Activated naive CD4-positive, alpha-beta T cell treated with anti-CD3 and anti-CD28 coated beads, Interleukin-2, amount 50 U/mL, for 72 hours (primary cell): Measurements from ENCODE around the gene OBSCN. TPM values are rescaled to one million over a fixed set of nuclear protein-coding genes. Genes with fewer than 3 reads are reported as not detected.
A peak's percentile ranks its signal among the peaks of the same experiment; 100 is the strongest.

ENCODE experiments used
- ATAC-seq, 2 donors: fragments of 150-1000 bp; cut with Tn5 transposase; 2 replicates each; pipeline ENCODE4 v1.10.0; 2021; ENCODE audit warnings: mild to moderate bottlenecking in 2 of 2, moderate library complexity in 2 of 2
- DNase-seq, 2 donors: peaks; one replicate each; pipeline ENCODE4 v3.0.0; 2021 to 2022; ENCODE audit warnings: low spot score in 2 of 2
- H3K27ac Mint-ChIP-seq, 2 donors: one replicate each; pipeline ENCODE4 v1.8.0; 2022; ENCODE audit warnings: mild to moderate bottlenecking in 2 of 2, mixed read lengths in 2 of 2
- H3K36me3 Mint-ChIP-seq, 2 donors: one replicate each; pipeline ENCODE4 v1.8.0; 2022; ENCODE audit warnings: mixed read lengths in 2 of 2
- H3K9me3 Mint-ChIP-seq, 2 donors: one replicate each; pipeline ENCODE4 v1.8.0; 2022; ENCODE audit warnings: mixed read lengths in 2 of 2
- total RNA-seq, 2 donors: library from RNA; stranded (reverse); gene quantifications; one replicate each; pipeline ENCODE4 v1.2.3, GENCODE V29; 2022

Gene OBSCN
- total RNA-seq, 2 donors from 2014 or later: 20.8 to 37.5 TPM

DNA sequence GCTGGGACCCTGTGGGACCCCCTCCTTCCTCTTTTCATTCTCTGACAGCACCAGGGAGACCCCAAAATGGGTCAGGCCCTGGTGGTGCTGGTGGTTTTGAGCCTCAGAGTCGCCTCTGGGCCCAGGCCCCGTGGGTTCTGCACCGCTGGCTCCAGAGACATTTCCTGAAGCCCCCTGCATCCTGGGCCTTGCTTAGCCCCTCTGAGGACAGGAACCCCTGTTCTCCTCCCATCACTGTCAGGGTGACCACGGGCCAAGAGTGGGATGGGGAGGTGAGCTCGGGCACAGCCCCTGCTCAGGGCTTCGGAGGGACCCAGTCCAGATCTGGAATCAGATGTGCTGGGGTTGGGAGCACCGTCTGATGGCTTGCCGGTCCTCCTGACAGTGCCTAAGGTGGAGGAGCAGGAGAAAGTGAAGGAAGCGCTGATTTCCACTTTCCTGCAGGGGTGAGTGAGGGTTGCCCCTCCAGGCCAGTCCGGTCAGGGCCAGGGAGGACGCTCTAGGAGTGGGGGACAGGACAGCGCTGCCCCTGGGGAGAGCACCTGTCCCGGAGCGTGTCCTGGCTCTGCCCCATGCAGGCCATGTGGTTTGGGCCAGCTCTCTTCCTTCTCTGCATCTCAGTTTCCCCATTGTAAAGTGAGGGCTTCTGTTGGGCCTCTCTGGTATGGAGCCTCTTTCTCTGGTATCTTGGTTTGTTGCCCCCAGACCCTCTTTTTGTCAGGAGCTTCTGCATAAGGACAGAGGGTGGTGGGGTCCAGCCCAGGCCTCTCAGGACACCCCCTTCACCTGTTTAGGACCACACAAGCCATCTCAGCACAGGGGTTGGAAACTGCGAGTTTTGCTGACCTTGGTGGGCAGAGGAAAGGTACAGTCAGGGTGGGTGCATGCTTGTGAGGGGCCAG lies 127.8 kb downstream of the OBSCN start:
- H3K9me3 Mint-ChIP-seq: no peaks in the 10 kb centered on the region
- peak overlapping the region in 1 of 2 donors; percentile 36 for H3K27ac Mint-ChIP-seq
- DNase-seq (peak in 1 of 2 donors; percentile 43), ATAC-seq (no peak)
- no peaks in the 10 kb centered on the region for H3K36me3 Mint-ChIP-seq

GRCh38 chr1:228336308-228337030 lies 128.6 kb downstream of the OBSCN start:
- Mint-ChIP-seq H3K9me3 (no peaks in the 10 kb centered on the region), H3K36me3 (no peaks in the 10 kb centered on the region), H3K27ac (no peak overlapping the region)
- peak in 1 of 2 donors; percentile 41 for DNase-seq
- no peak for ATAC-seq

DNA sequence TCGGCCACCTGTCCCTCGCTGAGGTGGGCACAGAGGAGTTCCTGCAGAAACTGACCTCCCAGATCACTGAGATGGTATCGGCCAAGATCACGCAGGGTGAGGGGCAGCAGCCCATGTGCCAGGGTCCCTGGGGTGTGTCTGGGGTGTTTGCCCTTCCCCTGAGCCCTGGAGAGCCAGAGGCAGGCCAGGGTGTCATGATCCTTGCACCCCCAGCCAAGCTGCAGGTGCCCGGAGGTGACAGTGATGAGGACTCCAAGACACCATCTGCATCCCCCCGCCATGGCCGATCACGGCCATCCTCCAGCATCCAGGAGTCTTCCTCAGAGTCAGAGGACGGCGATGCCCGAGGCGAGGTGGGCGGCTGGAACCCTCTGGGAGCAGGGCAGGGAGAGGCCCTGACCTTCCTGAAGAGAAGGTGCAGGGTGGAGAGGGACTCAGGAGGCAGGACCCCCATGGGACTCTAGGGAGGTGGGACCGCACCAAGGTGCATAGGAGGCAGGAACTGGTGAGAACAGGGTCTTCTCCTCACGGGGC lies 129.3 kb downstream of the OBSCN start:
- peak in 1 of 2 donors; percentile 33 for DNase-seq
- Mint-ChIP-seq H3K27ac (no peak overlapping the region), H3K9me3 (no peaks in the 10 kb centered on the region)

DNA sequence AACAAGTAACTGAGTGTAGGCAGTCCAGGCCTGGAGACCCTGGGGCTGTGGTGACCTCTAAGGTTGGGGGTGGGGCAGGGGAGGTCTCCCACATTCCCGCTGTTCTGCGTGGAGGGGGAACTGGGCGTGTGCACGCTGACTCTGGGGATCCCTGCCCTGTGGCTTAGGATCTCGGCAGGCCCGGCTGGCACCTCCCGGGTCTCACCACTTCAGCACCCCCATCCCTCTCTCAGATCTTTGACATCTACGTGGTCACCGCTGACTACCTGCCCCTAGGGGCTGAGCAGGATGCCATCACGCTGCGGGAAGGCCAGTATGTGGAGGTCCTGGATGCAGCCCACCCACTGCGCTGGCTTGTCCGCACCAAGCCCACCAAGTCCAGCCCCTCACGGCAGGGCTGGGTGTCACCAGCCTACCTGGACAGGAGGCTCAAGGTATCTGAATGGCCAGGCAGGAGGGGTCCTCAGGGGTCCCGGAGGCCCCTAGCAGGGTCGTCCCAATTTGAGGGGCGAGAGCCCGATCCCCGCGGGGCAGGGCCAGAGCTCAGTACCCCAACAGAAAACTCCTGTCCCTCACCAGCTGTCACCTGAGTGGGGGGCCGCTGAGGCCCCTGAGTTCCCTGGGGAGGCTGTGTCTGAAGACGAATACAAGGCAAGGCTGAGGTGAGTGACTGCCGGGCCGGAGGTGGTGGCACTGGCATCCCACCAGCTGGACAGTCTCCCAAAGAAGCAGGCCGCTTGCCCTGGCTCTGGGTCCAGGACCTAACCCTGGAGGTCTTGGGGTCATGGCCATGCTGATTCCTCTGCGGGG lies 130.1 kb downstream of the OBSCN start:
- H3K36me3 Mint-ChIP-seq: no peaks in the 10 kb centered on the region
- H3K9me3 Mint-ChIP-seq: no peaks in the 10 kb centered on the region
- peak overlapping the region in 1 of 2 donors; percentile 79 for H3K27ac Mint-ChIP-seq
- DNase-seq (peak in 1 of 2 donors; percentile 40), ATAC-seq (no peak)

More for the DNA sequence above, 129.3 kb downstream of the OBSCN start:
- H3K36me3 Mint-ChIP-seq: no peaks in the 10 kb centered on the region
- no peak for ATAC-seq

- DNase-seq (peak in 1 of 2 donors; percentile 52), ATAC-seq (no peak)
- H3K36me3 Mint-ChIP-seq: peaks cover 0 to 3% of the 10 kb centered on the region in 2 donors
- peaks cover 1 to 2% of the 10 kb centered on the region in 2 donors for H3K9me3 Mint-ChIP-seq
- H3K27ac Mint-ChIP-seq: no peak overlapping the region
Observed at GRCh38 chr1:228338521-228339051, 130.7 kb downstream of the OBSCN start.

DNA sequence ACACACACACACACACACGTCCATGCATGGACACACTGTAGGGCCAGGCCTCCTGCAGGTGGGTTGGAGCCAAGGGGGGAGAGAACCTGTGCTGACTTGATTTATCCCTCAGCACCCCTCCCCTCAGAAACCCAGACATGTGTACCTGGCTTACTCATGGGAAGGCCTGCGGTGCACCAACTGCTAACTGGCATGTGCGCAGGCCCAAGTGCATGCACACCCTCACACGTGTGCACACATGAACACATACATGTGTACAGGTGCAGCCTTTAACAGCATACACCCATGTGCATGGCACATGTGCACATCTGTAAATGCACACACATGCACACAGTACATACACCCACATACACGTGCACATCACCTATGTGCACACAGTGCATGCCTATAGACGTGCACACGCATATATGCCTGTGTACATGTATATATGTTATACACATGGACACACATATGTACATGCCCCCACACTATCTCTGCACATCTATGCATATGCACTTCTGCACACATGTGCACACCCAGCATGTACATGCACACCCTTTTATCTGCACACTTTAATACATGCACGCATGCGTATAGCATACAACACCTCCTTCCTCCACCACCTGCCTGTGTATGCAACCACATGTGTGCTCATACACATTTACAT lies 131.3 kb downstream of the OBSCN start:
- ATAC-seq: no peak
- DNase-seq: no peak
- Mint-ChIP-seq H3K36me3 (peaks cover 0 to 6% of the 10 kb centered on the region in 2 donors), H3K27ac (no peak overlapping the region), H3K9me3 (peaks cover 4 to 8% of the 10 kb centered on the region in 2 donors)

- H3K9me3 Mint-ChIP-seq: peaks cover 4 to 8% of the 10 kb centered on the region in 2 donors
- DNase-seq (peak in 1 of 2 donors; percentile 50), ATAC-seq (no peak)
- no peak overlapping the region for H3K27ac Mint-ChIP-seq
- H3K36me3 Mint-ChIP-seq: peaks cover 0 to 6% of the 10 kb centered on the region in 2 donors
Observed at GRCh38 chr1:228339766-228340685, 132.2 kb downstream of the OBSCN start.

DNA sequence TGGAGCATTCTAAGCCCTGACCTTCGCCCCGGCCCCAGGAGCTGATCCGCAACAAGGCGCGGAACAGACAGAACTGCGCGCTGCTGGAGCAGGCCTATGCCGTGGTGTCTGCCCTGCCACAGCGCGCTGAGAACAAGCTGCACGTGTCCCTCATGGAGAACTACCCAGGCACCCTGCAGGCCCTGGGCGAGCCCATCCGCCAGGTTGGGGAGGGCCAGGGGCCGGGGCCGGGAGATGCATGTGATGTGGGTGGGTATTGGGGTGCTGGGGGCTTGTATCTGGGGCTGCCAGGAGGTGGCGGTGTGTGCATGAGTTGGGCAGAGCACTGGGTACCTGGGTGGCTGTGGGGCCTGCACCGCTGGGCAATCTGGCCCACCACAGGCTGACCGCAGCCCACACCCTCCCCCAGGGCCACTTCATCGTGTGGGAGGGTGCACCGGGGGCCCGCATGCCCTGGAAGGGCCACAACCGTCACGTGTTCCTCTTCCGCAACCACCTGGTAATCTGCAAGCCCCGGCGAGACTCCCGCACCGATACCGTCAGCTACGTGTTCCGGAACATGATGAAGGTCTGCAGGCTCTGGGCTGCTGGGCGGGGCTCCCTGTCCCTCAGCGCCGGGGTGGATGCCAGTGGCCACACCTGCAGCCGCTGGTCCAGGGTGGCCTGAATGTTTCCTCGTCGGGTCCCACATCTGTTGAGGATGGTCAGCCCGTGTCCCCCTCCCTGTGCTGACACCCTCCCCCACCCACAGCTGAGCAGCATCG lies 133.0 kb downstream of the OBSCN start:
- H3K27ac Mint-ChIP-seq: no peak overlapping the region
- ATAC-seq: peak in 1 of 2 donors; percentile 7

GRCh38 chr1:228341450-228341813 lies 133.6 kb downstream of the OBSCN start:
- no peak overlapping the region for H3K27ac Mint-ChIP-seq
- H3K36me3 Mint-ChIP-seq: peaks cover 0 to 6% of the 10 kb centered on the region in 2 donors
- DNase-seq: no peak
- no peak for ATAC-seq
- peaks cover 4 to 8% of the 10 kb centered on the region in 2 donors for H3K9me3 Mint-ChIP-seq

More for the DNA sequence above, 133.0 kb downstream of the OBSCN start:
- Mint-ChIP-seq H3K9me3 (peaks cover 4 to 8% of the 10 kb centered on the region in 2 donors), H3K36me3 (peaks cover 0 to 6% of the 10 kb centered on the region in 2 donors)
- DNase-seq: peak in 1 of 2 donors; percentile 49

- DNase-seq (peak in 1 of 2 donors; percentile 42), ATAC-seq (no peak)
- Mint-ChIP-seq H3K27ac (no peak overlapping the region), H3K36me3 (peaks cover 0 to 6% of the 10 kb centered on the region in 2 donors), H3K9me3 (peaks cover 4 to 8% of the 10 kb centered on the region in 2 donors)
Observed at GRCh38 chr1:228341814-228342626, 134.2 kb downstream of the OBSCN start.

DNA sequence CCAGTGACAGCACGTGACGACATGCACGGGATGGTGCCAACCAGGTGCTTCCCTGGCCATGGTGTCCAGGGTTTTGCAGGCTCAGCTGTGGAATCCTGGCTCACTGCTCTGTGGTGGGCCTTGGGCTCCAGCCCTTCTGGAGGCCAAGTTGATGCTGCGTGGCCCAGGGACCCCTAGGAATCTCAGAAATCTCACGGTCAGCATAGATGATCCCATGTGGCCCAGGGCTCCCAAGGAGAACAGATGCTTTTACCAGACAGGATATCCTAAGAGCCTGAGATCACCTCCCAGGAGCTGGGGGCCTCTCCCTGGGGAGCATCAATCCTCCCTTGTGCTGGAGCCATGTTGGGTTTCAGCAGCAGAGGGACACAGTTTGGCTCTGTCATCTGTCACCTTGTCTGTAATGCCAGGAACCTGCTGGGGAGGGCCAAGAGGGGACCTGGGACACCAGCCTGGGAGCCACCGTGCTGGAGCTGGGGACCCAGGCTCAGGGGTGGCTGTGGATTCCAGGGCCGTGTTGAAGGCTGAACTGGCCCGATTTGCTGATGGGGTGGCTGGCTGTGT lies 134.9 kb downstream of the OBSCN start:
- peaks cover 4 to 8% of the 10 kb centered on the region in 2 donors for H3K9me3 Mint-ChIP-seq
- H3K27ac Mint-ChIP-seq: no peak overlapping the region
- ATAC-seq: no peak
- peaks cover 0 to 6% of the 10 kb centered on the region in 2 donors for H3K36me3 Mint-ChIP-seq
- DNase-seq: no peak

GRCh38 chr1:228343191-228343661 lies 135.4 kb downstream of the OBSCN start:
- DNase-seq: peak in 1 of 2 donors; percentile 38
- ATAC-seq: no peak
- H3K27ac Mint-ChIP-seq: no peak overlapping the region
- H3K36me3 Mint-ChIP-seq: peaks cover 0 to 6% of the 10 kb centered on the region in 2 donors
- peaks cover 4 to 8% of the 10 kb centered on the region in 2 donors for H3K9me3 Mint-ChIP-seq

- ATAC-seq (no peak), DNase-seq (peak in 1 of 2 donors; percentile 41)
- Mint-ChIP-seq H3K27ac (no peak overlapping the region), H3K36me3 (peaks cover 0 to 6% of the 10 kb centered on the region in 2 donors), H3K9me3 (peaks cover 4 to 8% of the 10 kb centered on the region in 2 donors)
Observed at GRCh38 chr1:228344631-228345072, 136.8 kb downstream of the OBSCN start.
